PC-3 (cell line): ENCODE results near the gene GRIP1.

ENCODE experiments used
- CTCF ChIP-seq: fragments of 300-600 bp; sonication (generic); conservative IDR thresholded peaks from 2 replicates; pipeline ENCODE4 v1.5.1; 2017; ENCODE audit warnings: antibody characterized with exemption, low read depth, mild to moderate bottlenecking, low read length
- EZH2phosphoT487 ChIP-seq: fragments of 300-600 bp; sonication (generic); IDR thresholded peaks from 2 replicates; pipeline ENCODE4 v1.6.1; 2018; ENCODE audit warnings: mild to moderate bottlenecking, antibody characterized with exemption, low read length, borderline replicate concordance

GRCh38 chr12:66603981-66604479 is 74.8 kb downstream of the GRIP1 start:
- no peak for TF ChIP-seq CTCF
- no peak for TF ChIP-seq EZH2phosphoT487
